ENCODE measurements around the gene NUP188.

The NUP188 gene

GRCh38 chr9:129008986-129009583 is 61.6 kb downstream of the NUP188 start:
- no peak for DNase-seq

- no peak for DNase-seq
These were observed 62.2 kb downstream of the NUP188 start for GRCh38 chr9:129009584-129010141.

GRCh38 chr9:129010267-129010975 is 62.9 kb downstream of the NUP188 start:
- no peak for DNase-seq

- no peak for DNase-seq
These were observed 63.7 kb downstream of the NUP188 start for GRCh38 chr9:129011170-129011569.

DNA sequence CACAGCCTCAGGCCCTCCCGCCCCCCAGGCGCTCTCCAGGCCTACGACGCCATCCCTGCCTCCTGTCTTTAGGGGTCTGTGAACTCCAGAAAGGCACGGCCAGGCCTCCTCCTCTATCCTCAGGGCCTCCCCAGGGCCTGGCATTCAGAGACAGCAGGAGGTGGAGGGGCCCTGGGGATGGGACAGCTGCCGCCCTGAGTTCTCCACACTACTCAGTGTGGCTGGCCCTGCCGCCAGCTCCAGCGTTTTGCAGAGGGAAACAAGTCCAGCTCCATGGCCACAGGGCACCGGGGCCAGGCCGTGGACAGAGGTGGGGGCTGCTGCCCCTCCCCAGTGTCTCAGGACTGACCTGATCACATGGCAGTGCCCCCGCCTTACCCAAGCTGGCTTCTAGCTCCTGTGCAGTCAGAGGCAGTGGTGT is 64.3 kb downstream of the NUP188 start:
- no peak for DNase-seq

GRCh38 chr9:129012343-129012742 is 64.8 kb downstream of the NUP188 start:
- DNase-seq = no peak

GRCh38 chr9:129012893-129013448 is 65.5 kb downstream of the NUP188 start:
- no peak for DNase-seq

GRCh38 chr9:129013674-129014073 is 66.2 kb downstream of the NUP188 start:
- DNase-seq = no peak

GRCh38 chr9:129014124-129014523 is 66.6 kb downstream of the NUP188 start:
- no peak for DNase-seq

DNA sequence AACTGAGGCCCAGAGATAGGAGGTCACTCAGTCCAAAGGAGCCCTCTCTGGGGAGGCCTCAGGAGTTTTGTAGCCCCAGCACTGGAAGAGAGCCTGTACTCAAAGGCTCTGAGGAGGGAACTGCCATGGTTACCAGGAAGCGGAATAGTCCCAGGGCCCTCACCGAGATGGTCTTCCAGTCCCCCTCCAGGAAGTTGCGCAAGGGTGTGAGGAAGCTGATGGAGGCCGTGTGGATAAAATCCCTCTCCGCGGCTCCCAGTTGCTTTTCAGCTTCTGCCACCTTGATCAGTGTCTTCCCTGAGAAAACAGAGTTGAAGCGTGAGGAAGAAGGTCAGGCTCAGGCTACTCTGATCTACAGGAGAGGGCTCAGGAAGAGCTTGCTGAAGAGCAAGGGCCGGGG is 67.1 kb downstream of the NUP188 start:
- no peak for DNase-seq

- no peak for DNase-seq
These were observed 73.6 kb downstream of the NUP188 start for GRCh38 chr9:129021091-129021490.

GRCh38 chr9:129022037-129022436 is 74.5 kb downstream of the NUP188 start:
- no peak for DNase-seq

DNA sequence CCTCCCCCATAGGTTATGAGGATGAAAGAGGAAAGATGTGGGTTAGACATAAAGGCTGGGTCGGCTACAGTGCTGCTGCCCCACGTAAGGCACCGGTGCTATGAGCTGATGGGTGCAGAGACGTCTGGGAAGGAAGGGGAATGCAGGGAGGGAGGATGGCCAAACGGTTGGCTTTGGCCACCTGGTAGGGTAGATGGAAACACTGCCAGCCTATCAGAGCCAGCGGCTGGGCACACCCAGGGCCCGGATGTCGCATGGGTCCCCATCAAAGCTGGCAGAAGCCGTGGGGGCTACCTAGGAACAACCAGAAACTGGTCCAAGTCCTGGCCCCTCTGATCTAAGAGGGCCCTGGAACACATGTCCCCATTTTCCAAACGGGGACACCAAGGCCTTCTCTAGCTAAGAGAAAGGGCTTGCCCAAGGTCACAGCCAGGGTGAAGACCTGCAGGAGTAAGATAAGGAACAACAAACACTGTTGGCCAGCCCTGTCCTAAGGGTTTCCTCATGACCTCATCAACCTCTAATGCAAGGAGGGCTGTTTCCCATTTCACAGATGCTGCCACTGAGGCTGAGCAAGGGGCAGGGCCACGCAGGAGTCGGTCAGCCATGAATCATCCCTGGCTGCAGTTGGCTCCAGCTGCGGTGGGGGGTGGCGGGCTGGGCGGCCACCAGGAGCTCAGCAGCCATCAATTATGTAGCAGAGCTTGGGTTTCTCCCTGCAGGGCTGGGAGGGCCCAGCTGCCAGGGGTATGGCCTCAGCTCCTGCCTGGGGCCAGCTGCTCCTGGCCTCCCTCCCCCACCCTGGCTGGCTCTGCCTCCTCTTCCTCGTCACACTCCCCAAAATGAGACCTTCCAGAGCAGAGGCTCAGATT is 75.8 kb downstream of the NUP188 start:
- peak; percentile 98 for DNase-seq

DNA sequence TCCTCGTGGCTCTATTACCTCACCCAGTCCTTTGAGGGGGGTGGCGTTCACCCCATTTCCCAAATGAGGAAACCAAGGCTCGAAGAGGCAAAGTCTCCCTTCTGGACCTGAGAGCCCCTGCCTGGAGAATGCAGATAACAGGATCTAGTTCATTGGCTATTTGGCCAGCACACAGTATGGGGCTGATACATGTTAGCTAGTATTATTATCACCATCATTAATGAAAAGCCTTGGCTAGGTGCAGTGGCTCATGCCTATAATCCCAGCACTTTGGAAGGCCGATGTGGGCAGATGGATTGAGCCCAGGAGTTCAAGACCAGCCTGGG is 76.4 kb downstream of the NUP188 start:
- no peak for DNase-seq

DNA sequence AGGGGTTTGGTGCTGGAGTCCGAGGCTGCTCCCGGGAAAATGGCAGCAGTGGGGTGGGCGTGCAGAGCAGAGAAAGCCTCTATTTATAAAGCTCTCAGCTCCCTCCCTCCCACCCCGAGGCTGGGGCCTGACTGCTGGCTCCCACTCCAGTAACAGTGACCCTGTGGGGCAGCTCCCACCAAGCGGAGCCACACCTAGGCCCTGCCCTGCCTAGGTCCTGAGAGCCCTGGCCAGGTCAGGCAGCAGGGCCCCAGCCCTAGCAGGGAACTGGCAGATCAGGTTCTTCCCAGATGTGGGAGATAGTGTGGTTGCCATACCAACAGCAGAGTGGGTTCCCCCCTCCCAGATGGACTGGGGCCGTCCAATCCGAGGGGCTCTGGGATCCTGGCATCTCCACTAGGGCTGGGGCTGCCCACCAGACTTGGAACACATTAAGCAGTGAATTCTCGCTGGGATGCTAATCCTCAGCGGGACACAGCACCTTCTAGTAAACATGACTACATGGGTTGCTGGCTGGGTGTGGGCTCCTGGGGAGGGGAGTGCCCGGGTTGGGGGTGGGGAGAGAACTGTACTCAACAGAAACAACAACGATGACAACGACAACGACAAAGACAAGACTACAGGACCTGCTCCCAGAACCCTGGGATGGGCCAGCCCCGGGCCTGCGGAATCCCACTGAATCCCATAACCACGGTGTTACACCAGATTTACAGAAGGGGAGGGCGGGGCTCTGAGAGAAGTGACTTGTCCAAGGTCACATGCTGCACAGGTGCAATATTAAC is 79.1 kb downstream of the NUP188 start:
- DNase-seq = peak; percentile 70

DNA sequence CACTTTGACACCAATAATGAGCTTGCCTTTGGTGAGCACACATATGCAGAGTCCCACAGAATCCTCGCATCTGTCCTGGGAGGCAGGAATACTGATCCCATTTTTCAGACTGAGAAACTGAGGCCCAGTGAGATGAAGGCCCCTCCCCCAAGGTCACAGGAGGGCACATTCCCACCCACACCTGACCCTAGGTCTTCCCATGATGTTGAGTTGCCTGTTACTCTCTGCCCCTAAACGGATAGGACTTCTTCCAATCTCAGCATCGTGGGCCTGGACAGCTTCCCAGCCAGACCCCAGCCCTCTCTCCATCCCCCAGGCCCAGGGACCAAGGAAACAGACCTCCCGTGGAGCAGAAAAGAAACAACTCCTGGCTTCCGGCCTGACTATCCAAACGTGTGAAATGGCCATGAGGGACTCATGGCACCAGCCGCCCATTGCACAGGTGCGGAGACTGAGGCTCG is 79.8 kb downstream of the NUP188 start:
- peak; percentile 81 for DNase-seq

GRCh38 chr9:129027685-129028191 is 80.2 kb downstream of the NUP188 start:
- peak; percentile 93 for DNase-seq

DNA sequence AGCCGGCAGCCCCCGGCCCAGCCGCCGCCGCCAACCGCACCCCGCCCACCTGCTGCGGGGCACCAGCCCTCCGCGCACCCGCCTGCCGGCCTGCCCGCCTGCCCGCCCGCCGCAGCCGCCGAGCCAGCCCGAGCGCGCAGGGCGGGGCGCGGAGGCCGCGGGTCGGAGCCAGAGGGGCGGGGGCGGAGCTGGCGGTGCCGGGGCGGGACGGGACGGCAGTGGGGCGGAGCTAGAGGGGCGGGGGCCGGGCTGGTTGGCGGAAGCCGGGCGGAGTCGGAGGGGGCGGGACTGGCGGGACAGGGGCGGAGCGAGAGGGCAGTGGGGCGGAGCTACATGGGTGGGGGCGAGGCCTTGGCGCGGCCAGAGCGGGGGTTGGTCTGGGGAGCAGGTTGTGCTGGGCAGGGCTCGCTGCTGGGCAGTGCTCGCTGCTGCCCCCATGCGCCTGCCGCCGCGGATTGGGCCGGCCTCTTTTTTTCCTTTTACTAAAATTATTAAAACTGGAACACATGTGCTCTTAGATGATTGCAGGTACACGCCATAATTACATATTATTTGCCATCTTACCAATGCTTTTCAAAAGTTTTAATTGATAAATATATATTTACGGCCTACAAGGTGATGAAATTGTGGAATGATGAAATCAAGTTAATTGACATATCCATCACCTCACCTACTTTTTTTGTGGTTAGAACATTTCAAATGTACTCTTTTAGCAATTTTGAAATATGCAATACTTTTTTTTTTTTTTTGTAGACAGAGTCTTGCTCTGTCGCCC is 80.9 kb downstream of the NUP188 start, which contains the start of gene SH3GLB2:
TSS of gene SH3GLB2 (minus strand) at position 140 of the 775 bp plus-strand sequence. CDS start 177 bp downstream, outside the sequence.
- peak; percentile 94 for DNase-seq

DNA sequence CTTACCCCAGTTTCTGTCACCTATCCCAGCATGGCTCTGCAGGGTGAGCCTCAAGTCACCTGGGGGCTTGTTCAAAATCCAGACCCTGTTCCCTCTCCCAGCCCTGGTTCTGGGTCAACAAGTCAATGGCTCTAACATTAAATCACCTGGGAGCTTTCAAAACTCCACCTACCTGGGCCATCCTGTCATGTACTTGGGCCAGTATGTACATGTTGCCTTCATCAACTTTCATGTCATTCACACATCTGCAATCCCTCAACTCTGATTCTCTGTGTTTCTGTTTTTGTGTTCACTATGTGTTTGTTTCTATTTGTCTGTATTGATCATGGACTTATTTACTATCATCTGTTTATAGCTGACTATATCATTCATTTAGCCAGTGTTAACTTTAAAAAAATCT is 82.7 kb downstream of the NUP188 start:
- DNase-seq = no peak

GRCh38 chr9:129031514-129031913 is 84.0 kb downstream of the NUP188 start:
- no peak for DNase-seq

DNA sequence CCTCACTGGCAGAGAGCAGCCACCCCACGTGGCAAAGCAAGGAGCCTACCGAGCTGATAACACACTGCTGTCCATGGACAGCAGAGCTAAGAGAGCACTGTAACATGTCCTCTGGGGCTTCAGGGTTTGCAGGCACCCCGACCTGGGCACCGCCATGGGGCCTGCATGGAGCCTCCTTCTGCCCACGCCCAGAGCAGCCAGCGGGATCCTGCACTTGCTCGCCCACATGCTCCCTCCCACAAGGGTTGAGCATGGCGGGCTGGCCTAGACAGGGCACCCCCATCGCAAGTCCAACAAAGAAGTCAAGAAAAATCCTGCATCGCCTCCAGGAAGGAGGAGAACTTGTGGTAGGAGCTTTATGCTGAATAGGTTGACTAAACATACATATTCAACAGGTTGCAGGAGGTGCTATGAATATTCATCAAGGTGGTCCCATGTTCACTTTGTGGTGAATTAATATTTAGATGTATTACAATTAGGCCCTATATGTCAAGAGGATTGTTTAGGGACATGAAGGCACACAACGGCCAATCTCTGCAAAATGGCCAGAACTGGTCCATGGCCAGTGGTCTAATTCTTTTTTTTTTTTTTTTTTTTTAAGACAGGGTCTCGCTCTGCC is 85.2 kb downstream of the NUP188 start:
- DNase-seq = no peak

All from NCI-H69 (cell line).